MM.1S (cell line): Measurements from ENCODE around the gene NR4A2.

Experiments used
- DNase-seq: peaks from one replicate; pipeline ENCODE4 v3.0.0-alpha.2; 2015
- H2AFZ ChIP-seq: fragments of 300-600 bp; sonication (generic); 2 replicates; pipeline ENCODE4 v1.6.0; 2016; ENCODE audit warnings: antibody characterized with exemption, low read length
- H3F3A ChIP-seq: fragments of 300-600 bp; sonication (generic); 2 replicates; pipeline ENCODE4 v1.6.1; 2016; ENCODE audit warnings: mild to moderate bottlenecking, antibody characterized with exemption, low read length, moderate library complexity, mixed read lengths; ENCODE audit not compliant: insufficient read depth
- H3K27ac ChIP-seq: fragments of 300-600 bp; sonication (generic); 2 replicates; pipeline ENCODE4 v1.5.1; 2016; ENCODE audit warnings: mild to moderate bottlenecking, low read length
- H3K27me3 ChIP-seq: fragments of 300-600 bp; sonication (generic); replicated peaks from 2 replicates; pipeline ENCODE4 v1.6.0; 2016; ENCODE audit warnings: low read length; ENCODE audit not compliant: insufficient read depth
- H3K36me3 ChIP-seq: fragments of 300-600 bp; sonication (generic); replicated peaks from 2 replicates; pipeline ENCODE4 v1.6.1; 2016; ENCODE audit warnings: mild to moderate bottlenecking, low read length, mixed read lengths; ENCODE audit not compliant: insufficient read depth
- H3K4me1 ChIP-seq: fragments of 300-600 bp; sonication (generic); 2 replicates; pipeline ENCODE4 v1.6.1; 2016; ENCODE audit warnings: low read length, mixed read lengths
- H3K4me2 ChIP-seq: fragments of 300-600 bp; sonication (generic); 2 replicates; pipeline ENCODE4 v1.6.0; 2016; ENCODE audit warnings: low read depth, low read length
- H3K4me3 ChIP-seq: fragments of 300-600 bp; sonication (generic); 2 replicates; pipeline ENCODE4 v1.5.1; 2016; ENCODE audit warnings: low read length, mixed read lengths
- H3K79me2 ChIP-seq: fragments of 300-600 bp; sonication (generic); 2 replicates; pipeline ENCODE4 v1.6.1; 2016; ENCODE audit warnings: mixed run types, low read length, mixed read lengths
- H3K9ac ChIP-seq: fragments of 300-600 bp; sonication (generic); 2 replicates; pipeline ENCODE4 v1.6.1; 2016; ENCODE audit warnings: low read length, mixed read lengths
- H3K9me2 ChIP-seq: fragments of 300-600 bp; sonication (generic); replicated peaks from 2 replicates; pipeline ENCODE4 v1.6.1; 2016; ENCODE audit warnings: mild to moderate bottlenecking, low read length, mixed read lengths; ENCODE audit not compliant: insufficient read depth
- H3K9me3 ChIP-seq: fragments of 300-600 bp; sonication (generic); replicated peaks from 2 replicates; pipeline ENCODE4 v1.6.1; 2016; ENCODE audit warnings: mild to moderate bottlenecking, low read length, mixed read lengths; ENCODE audit not compliant: insufficient read depth
- H4K20me1 ChIP-seq: fragments of 300-600 bp; sonication (generic); 2 replicates; pipeline ENCODE4 v1.6.1; 2016; ENCODE audit warnings: mild to moderate bottlenecking, low read length, moderate library complexity, mixed read lengths; ENCODE audit not compliant: insufficient read depth
- EZH2 ChIP-seq: fragments of 300-600 bp; sonication (generic); optimal IDR thresholded peaks from 2 replicates; pipeline ENCODE3; 2017; ENCODE audit warnings: low read depth, mild to moderate bottlenecking, antibody characterized with exemption, low read length, mixed read lengths
- EZH2phosphoT487 ChIP-seq: fragments of 300-600 bp; sonication (generic); IDR thresholded peaks from 2 replicates; pipeline ENCODE4 v1.6.1; 2018; ENCODE audit warnings: antibody characterized with exemption, low read length
- TF ChIP-seq, protein P1 (sequence below): fragments of 300-600 bp; sonication (generic); IDR thresholded peaks from 2 replicates; pipeline ENCODE4 v1.5.1; 2016; ENCODE audit warnings: antibody characterized with exemption, low read length, mixed read lengths

The NR4A2 gene

DNA sequence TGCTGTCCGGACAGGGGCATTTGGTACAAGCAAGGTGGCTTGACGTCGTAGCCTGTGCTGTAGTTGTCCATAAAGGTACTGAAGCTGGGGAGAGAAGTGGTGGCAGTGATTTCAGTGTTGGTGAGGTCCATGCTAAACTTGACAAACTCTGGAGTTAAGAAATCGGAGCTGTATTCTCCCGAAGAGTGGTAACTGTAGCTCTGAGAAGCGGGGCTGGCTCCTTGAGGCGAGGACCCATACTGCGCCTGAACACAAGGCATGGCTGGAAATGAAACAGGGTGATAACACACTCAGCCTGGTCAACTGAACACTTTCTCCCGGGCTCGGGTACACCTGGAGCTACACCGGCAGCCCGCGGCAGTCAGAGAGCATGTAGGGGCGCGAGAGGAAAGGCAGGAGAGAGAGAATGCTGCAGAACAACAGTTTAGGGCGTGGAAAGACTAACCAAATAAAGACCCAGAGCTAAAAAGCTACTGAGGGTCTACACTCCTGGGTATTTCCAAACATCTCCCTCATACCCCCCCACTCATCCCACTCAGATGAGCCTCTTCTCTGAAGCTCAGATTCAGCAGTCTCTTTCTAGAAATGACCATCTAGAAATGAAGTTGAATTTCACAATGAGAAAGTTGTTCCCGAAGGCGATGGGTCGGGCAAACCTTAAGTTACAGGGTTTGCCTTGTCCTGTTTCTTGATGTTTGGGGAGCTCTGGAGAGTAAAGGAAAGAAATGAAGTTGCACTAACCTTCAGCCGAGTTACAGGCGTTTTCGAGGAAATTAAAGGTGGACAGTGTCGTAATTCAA, 2.4 kb downstream of the NR4A2 start:
- Histone ChIP-seq H3K9me3 (no peaks in the 10 kb centered on the region), H3F3A (peaks cover 15% of the 10 kb centered on the region), H3K4me1 (no peaks in the 10 kb centered on the region), H2AFZ (no peak overlapping the region), H3K4me2 (no peak overlapping the region), H4K20me1 (no peaks in the 10 kb centered on the region), H3K27me3 (no peaks in the 10 kb centered on the region), H3K9ac (no peak overlapping the region), H3K9me2 (no peaks in the 10 kb centered on the region), H3K4me3 (no peak overlapping the region), H3K36me3 (no peaks in the 10 kb centered on the region), H3K79me2 (no peaks in the 10 kb centered on the region), H3K27ac (no peak overlapping the region)
- no peak for DNase-seq
- TF ChIP-seq, protein P1, sequence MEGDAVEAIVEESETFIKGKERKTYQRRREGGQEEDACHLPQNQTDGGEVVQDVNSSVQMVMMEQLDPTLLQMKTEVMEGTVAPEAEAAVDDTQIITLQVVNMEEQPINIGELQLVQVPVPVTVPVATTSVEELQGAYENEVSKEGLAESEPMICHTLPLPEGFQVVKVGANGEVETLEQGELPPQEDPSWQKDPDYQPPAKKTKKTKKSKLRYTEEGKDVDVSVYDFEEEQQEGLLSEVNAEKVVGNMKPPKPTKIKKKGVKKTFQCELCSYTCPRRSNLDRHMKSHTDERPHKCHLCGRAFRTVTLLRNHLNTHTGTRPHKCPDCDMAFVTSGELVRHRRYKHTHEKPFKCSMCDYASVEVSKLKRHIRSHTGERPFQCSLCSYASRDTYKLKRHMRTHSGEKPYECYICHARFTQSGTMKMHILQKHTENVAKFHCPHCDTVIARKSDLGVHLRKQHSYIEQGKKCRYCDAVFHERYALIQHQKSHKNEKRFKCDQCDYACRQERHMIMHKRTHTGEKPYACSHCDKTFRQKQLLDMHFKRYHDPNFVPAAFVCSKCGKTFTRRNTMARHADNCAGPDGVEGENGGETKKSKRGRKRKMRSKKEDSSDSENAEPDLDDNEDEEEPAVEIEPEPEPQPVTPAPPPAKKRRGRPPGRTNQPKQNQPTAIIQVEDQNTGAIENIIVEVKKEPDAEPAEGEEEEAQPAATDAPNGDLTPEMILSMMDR: no peak
- TF ChIP-seq EZH2phosphoT487 (no peak), EZH2 (no peak)

DNA sequence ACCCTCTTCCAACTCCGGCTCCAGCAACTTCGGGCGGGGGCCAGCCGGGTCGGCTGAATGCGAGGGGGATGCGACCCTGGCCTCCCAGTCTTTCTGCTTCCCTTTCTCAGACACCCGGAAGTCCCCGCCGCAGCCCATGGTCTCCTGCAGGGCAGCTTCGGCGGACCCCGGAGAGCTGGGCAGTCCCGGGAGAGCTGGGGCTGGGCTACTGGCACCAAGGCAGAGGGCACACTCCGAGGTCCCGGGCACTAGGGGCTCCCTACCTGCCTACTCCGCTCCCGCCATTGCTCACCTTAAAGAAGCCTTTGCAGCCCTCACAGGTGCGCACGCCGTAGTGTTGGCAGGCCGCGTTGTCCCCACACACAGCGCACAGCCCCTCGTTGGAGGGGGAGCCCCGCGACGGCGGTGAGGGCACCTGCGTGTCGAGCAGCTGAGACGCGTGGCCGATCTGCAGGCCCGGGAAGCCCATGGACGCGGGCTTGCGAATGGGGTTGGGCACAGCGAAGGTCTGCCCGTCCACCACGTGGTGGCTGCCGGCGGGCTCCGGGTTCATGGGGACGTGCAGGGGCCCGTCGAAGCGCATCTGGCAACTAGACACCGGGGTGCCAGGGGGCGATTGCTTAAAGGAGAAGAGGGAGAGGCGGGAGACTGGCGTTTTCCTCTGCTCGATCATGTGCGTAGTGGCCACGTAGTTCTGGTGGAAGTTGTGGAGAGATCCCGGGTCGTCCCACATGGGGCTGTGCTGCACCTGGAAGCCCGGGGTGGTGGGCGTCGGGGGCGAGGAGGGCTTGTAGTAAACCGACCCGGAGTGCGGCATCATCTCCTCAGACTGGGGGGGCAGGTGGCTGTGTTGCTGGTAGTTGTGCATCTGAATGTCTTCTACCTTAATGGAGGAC, 3.2 kb downstream of the NR4A2 start:
- Histone ChIP-seq H2AFZ (no peak overlapping the region), H3K4me1 (no peaks in the 10 kb centered on the region), H3K36me3 (no peaks in the 10 kb centered on the region), H3K79me2 (no peaks in the 10 kb centered on the region), H3F3A (peaks cover 9% of the 10 kb centered on the region), H3K9me3 (no peaks in the 10 kb centered on the region), H3K9me2 (no peaks in the 10 kb centered on the region), H4K20me1 (no peaks in the 10 kb centered on the region), H3K4me3 (no peak overlapping the region), H3K27me3 (no peaks in the 10 kb centered on the region), H3K9ac (no peak overlapping the region), H3K4me2 (no peak overlapping the region), H3K27ac (no peak overlapping the region)
- no peak for DNase-seq
- no peak for TF ChIP-seq EZH2
- no peak for TF ChIP-seq EZH2phosphoT487
- TF ChIP-seq, protein P1: no peak

DNA sequence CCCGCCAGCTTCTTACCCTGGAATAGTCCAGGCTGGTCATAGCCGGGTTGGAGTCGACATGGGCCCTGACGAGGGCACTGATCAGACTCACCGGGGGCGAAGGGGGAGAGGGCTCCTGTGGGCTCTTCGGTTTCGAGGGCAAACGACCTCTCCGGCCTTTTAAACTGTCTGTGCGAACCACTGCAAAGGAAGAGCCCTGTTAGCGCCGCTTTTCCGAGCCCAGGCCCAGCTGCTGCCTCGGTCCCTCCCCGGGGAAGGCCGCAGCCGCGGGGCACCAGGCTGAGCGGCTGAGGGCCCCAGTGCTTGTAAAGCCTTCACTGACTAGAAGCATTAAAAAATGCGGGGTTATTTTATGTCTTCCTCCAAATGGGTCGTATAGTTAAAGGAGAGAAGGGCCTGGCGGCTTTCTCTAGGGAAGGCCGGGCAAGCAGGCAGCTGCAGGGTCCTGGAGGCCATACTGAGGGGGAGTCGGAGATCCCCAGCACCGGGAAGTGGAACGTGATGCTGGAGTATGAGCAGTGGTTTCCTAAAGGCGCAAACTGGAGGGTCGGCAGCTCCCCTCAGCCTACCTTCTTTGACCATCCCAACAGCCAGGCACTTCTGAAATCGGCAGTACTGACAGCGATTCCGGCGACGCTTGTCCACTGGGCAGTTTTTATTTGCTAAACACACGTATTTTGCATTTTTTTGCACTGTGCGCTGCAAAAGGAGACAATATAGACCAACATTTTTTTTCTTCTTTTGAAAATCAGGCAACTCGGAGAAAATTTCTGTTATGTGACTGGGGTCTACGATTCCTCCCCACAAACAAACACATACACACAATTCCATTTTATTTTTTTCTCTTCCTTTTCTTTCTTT, 4.5 kb downstream of the NR4A2 start:
- H3K4me1 ChIP-seq: no peaks in the 10 kb centered on the region
- H3K4me2 ChIP-seq: no peak overlapping the region

More for the DNA sequence above, 4.5 kb downstream of the NR4A2 start:
- H3K27me3 ChIP-seq: no peaks in the 10 kb centered on the region
- H3K79me2 ChIP-seq: no peaks in the 10 kb centered on the region
- DNase-seq: no peak
- no peaks in the 10 kb centered on the region; the same call in 1 of the 2 replicates for H3F3A ChIP-seq
- H3K9me2 ChIP-seq: no peaks in the 10 kb centered on the region
- no peaks in the 10 kb centered on the region for H4K20me1 ChIP-seq
- no peaks in the 10 kb centered on the region for H3K9me3 ChIP-seq
- TF ChIP-seq EZH2phosphoT487: no peak
- TF ChIP-seq, protein P1: no peak
- TF ChIP-seq EZH2: no peak
- H3K9ac ChIP-seq: no peak overlapping the region
- H2AFZ ChIP-seq: no peak overlapping the region
- no peak overlapping the region for H3K4me3 ChIP-seq
- H3K36me3 ChIP-seq: no peaks in the 10 kb centered on the region
- H3K27ac ChIP-seq: no peak overlapping the region
